Cardiac muscle cell (in vitro differentiated cells and primary cell): ENCODE results near the gene HLA-DMB. TPM values are rescaled to one million over a fixed set of nuclear protein-coding genes. Genes with fewer than 3 reads are reported as not detected.
A peak's percentile ranks its signal among the peaks of the same experiment; 100 is the strongest.

Source experiments
- DNase-seq, 2 donors: peaks; one replicate each; pipeline versions ENCODE4 v3.0.0 to v3.0.0-alpha.2; 2010 to 2017; ENCODE audit warnings: low read depth in 1 of 2, low spot score in 1 of 2
- H3K27ac ChIP-seq: fragments of 200-600 bp; sonication (generic); 2 replicates; pipeline ENCODE4 v1.5.1; 2016
- H3K27me3 ChIP-seq: fragments of 200-600 bp; sonication (generic); 2 replicates; pipeline ENCODE4 v1.6.0; 2016; ENCODE audit warnings: control low read depth
- H3K36me3 ChIP-seq: fragments of 200-600 bp; sonication (generic); 2 replicates; pipeline ENCODE4 v1.5.1; 2016; ENCODE audit warnings: control low read depth
- H3K4me1 ChIP-seq: fragments of 200-600 bp; sonication (generic); 2 replicates; pipeline ENCODE4 v1.8.1; 2017; ENCODE audit warnings: low read depth, mild to moderate bottlenecking, mixed run types
- H3K4me3 ChIP-seq: fragments of 200-600 bp; sonication (generic); 2 replicates; pipeline ENCODE4 v1.5.1; 2016; ENCODE audit warnings: mild to moderate bottlenecking
- H3K9me3 ChIP-seq: fragments of 200-600 bp; sonication (generic); 2 replicates; pipeline ENCODE4 v1.5.1; 2017; ENCODE audit warnings: low read depth, mild to moderate bottlenecking, control low read depth
- polyA plus RNA-seq: library from polyadenylated mRNA; unstranded; fragments of >200 nt; fragmentation: Nextera tagmentation; extraction: Ambion mirVana; gene quantifications from 2 replicates; pipeline ENCODE4 v1.2.1, GENCODE V29; 2016
- total RNA-seq: library from RNA; depleted of rRNA; stranded (reverse); fragments of >200 nt; gene quantifications from 2 replicates; pipeline ENCODE4 v1.2.3, GENCODE V29; 2016
- TF ChIP-seq, protein P1 (sequence below): IDR thresholded peaks from 2 replicates; pipeline ENCODE4 v1.5.1; 2012; ENCODE audit warnings: low read depth, mild to moderate bottlenecking, low read length

HLA-DMB gene
- total and polyA plus RNA-seq, 2 experiments from 2014 or later: not detected

GRCh38 chr6:32969685-32970412 is 29.0 kb upstream of the HLA-DMB start:
- Histone ChIP-seq H3K36me3 (peaks cover 6% of the 10 kb centered on the region), H3K27me3 (no peaks in the 10 kb centered on the region), H3K4me1 (peaks cover 18% of the 10 kb centered on the region), H3K27ac (peak overlapping the region; percentile 99), H3K9me3 (no peaks in the 10 kb centered on the region), H3K4me3 (peak overlapping the region; percentile 73)
- TF ChIP-seq, protein P1, sequence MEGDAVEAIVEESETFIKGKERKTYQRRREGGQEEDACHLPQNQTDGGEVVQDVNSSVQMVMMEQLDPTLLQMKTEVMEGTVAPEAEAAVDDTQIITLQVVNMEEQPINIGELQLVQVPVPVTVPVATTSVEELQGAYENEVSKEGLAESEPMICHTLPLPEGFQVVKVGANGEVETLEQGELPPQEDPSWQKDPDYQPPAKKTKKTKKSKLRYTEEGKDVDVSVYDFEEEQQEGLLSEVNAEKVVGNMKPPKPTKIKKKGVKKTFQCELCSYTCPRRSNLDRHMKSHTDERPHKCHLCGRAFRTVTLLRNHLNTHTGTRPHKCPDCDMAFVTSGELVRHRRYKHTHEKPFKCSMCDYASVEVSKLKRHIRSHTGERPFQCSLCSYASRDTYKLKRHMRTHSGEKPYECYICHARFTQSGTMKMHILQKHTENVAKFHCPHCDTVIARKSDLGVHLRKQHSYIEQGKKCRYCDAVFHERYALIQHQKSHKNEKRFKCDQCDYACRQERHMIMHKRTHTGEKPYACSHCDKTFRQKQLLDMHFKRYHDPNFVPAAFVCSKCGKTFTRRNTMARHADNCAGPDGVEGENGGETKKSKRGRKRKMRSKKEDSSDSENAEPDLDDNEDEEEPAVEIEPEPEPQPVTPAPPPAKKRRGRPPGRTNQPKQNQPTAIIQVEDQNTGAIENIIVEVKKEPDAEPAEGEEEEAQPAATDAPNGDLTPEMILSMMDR: peak; percentile 23
- peak; percentile 79 to 98 for DNase-seq

- TF ChIP-seq, protein P1: peak; percentile 27
- DNase-seq: peak; percentile 80 to 91
- peaks cover 15% of the 10 kb centered on the region for H3K4me1 ChIP-seq
- no peaks in the 10 kb centered on the region for H3K27me3 ChIP-seq
- H3K9me3 ChIP-seq: no peaks in the 10 kb centered on the region
- peak overlapping the region; percentile 73 for H3K4me3 ChIP-seq
- H3K36me3 ChIP-seq: peaks cover 3% of the 10 kb centered on the region
- peak overlapping the region; percentile 99 for H3K27ac ChIP-seq
These were observed 28.2 kb upstream of the HLA-DMB start for GRCh38 chr6:32968867-32969684.

DNA sequence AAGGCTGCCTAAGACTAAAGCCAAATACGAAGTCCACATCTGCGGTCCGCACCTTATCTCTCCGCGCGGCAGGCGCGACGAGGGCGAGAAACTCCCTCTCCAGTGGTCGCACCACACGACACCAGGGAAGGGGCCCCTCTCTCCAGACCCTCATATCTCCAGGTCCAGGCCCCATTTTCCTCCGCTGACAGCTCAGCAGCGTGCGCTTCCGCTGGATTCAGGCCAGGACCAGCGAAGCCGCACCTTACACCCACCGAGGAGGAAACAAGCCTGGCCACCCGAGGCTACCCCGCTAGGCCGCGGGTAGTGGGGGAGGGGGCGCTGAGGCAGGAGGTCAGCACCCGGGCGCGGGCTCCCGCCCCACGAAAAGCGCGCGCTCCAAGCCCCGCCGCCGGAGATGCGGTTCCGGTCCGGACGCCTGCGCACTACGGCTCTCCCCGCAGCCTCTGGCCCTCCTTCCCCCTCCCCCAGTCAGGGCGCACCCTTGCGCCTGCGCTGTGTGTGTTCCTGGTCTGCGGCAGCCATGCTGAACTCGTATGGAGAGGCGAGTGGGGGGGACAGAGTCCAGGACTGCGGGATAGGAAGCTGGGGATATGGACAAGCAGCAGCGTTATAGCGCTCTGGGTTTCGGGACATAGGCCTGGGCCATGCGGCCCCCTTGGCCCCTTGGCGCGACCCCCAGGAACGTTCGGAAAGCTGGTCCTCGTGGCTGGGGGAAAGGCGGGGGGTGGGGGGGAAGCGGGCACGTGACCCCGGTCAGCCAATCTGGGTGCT is 27.5 kb upstream of the HLA-DMB start, which contains the start of gene BRD2:
TSS of gene BRD2 (plus strand) at position 502 of the 774 bp plus-strand sequence. CDS start 4,305 bp downstream, outside the sequence.
- Histone ChIP-seq H3K36me3 (peaks cover 3% of the 10 kb centered on the region), H3K9me3 (no peaks in the 10 kb centered on the region), H3K27me3 (no peaks in the 10 kb centered on the region), H3K4me3 (peak within 1 kb of the TSS; percentile 73), H3K4me1 (peaks cover 15% of the 10 kb centered on the region), H3K27ac (peak within 1 kb of the TSS; percentile 99)
- DNase-seq: peak; percentile 97 to 98
- TF ChIP-seq, protein P1: no peak

DNA sequence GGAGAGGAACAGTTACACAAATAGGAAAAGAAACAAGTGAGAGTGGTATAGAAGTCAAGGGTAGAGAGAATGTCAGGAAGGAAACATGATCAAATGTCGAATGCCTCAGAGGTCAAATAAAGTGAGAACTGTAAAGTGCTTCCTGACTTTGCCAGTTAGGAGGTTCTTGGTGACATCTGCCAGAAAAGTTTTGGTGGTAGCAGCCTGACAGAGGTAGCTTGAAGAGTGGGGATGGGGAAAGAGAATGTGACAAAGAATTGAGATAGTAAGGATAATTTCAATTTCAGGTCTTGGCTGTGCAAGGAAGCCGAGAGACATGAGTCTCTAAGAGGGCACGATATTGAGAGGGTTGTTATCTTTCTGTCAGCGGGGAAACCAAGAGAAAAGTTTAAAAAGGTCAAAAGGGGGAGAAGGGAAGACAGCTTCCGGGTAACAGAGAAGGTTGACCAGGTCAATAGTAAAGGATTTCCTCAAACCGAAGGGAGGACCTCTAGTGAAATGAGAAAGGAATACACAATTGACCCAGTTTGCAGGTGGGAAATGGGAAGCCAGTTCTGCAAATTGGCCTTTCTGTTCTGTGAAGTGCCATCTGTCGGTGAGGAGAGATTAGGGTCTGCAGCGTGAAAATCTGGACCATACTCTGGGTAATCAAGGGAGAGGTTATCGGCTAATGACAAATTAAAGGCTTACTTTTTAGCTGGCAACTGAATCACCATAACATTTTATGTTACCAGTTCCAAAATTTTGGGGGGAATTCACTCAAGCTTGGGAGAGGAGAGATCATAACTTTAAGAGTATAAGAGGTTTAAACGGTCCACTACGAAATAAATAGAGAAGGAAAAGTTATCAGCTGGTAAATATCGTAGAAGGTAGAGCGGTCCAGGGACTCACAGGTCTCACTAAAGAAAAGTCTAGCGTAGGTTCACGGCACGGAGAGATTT is 26.6 kb upstream of the HLA-DMB start:
- H3K27ac ChIP-seq: peak overlapping the region; percentile 99

More for the DNA sequence above, 26.6 kb upstream of the HLA-DMB start:
- peak overlapping the region; percentile 73 for H3K4me3 ChIP-seq
- H3K4me1 ChIP-seq: peaks cover 15% of the 10 kb centered on the region
- DNase-seq: peak in 1 of 2 donors; percentile 57
- H3K27me3 ChIP-seq: no peaks in the 10 kb centered on the region
- TF ChIP-seq, protein P1: peak; percentile 54
- H3K36me3 ChIP-seq: peaks cover 3% of the 10 kb centered on the region
- H3K9me3 ChIP-seq: no peaks in the 10 kb centered on the region
